Lung (tissue), 12 donors: ENCODE results near the gene NYAP2. TPM values are rescaled to one million over a fixed set of nuclear protein-coding genes. Genes with fewer than 3 reads are reported as not detected.

Source experiments
- ATAC-seq: fragments of 200-7000 bp; cut with Tn5 transposase; one replicate; pipeline ENCODE4 v1.9.1; 2020; ENCODE audit warnings: moderate number of reproducible peaks; ENCODE audit not compliant: insufficient read depth, low FRiP score
- DNase-seq, 3 donors: peaks; one replicate each; pipeline ENCODE4 v3.0.0-alpha.2; 2013 to 2017
- H3K27ac ChIP-seq, 2 donors: one replicate each; pipeline ENCODE4 v1.5.1; 2013; ENCODE audit warnings: mild to moderate bottlenecking in 2 of 2, moderate library complexity in 2 of 2, control low read depth in 1 of 2, inconsistent platforms in 1 of 2, low read depth in 1 of 2, low read length in 1 of 2
- H3K27me3 ChIP-seq, 3 donors: one replicate each; pipeline ENCODE4 v1.5.1; 2013; ENCODE audit warnings: low read length in 2 of 3; ENCODE audit not compliant: control insufficient read depth in 3 of 3, insufficient read depth in 3 of 3
- H3K36me3 ChIP-seq, 4 donors: one replicate each; pipeline ENCODE4 v1.5.1; 2013; ENCODE audit warnings: low read length in 4 of 4, mild to moderate bottlenecking in 1 of 4, moderate library complexity in 1 of 4; ENCODE audit not compliant: control insufficient read depth in 4 of 4, insufficient read depth in 4 of 4
- H3K4me1 ChIP-seq, 5 donors: one replicate each; pipeline ENCODE4 v1.5.1; 2013; ENCODE audit warnings: low read length in 5 of 5, mild to moderate bottlenecking in 2 of 5, moderate library complexity in 1 of 5; ENCODE audit not compliant: control insufficient read depth in 5 of 5, insufficient read depth in 5 of 5
- H3K4me3 ChIP-seq: one replicate; pipeline ENCODE4 v1.5.1; 2013; ENCODE audit warnings: mild to moderate bottlenecking, control low read depth, moderate library complexity
- H3K9ac ChIP-seq, 2 donors: one replicate each; pipeline ENCODE4 v1.5.1; 2013; ENCODE audit warnings: low read length in 2 of 2, control low read depth in 1 of 2; ENCODE audit not compliant: insufficient read depth in 1 of 2
- H3K9me3 ChIP-seq, 4 donors: one replicate each; pipeline ENCODE4 v1.5.1; 2013; ENCODE audit warnings: low read length in 3 of 4, mild to moderate bottlenecking in 1 of 4, moderate library complexity in 1 of 4; ENCODE audit not compliant: control insufficient read depth in 4 of 4, insufficient read depth in 3 of 4
- CTCF ChIP-seq: IDR thresholded peaks from 2 replicates; pipeline ENCODE4 v1.5.1; 2012; ENCODE audit warnings: mild to moderate bottlenecking; ENCODE audit errors: control extremely low read depth, extremely low read depth
- WGBS, 2 donors: extraction: QIAGEN DNeasy Blood & Tissue Kit; methylation state at CpG; one replicate each; pipeline ENCODE4 v1.1.7; 2013; 5-methylcytosine and 5-hydroxymethylcytosine counted together
- polyA plus RNA-seq, 2 donors: library from polyadenylated mRNA; stranded (reverse); fragments of 200-250 nt; gene quantifications; one replicate each; pipeline ENCODE4 v1.2.1, GENCODE V29; 2013
- total RNA-seq, 2 donors: library from RNA; depleted of rRNA in 1 of 2; stranded (reverse); fragments of >200 nt in 1 of 2; gene quantifications; one replicate each; pipeline ENCODE4 v1.2.1, GENCODE V29; 2014 to 2021
- donor health status: control.
- donor health status: control.
- donor health status: Bipolar disorder and iron deficiency.
- donor health status: healthy.
- donor health status: DM: yes; HTN: yes; CAD: no.

Gene NYAP2
- total and polyA plus RNA-seq, 4 donors = 0.20 to 1.6 (median 0.83) TPM

GRCh38 chr2:225416616-225417367 is 17.3 kb downstream of the NYAP2 start:
- H3K4me3 ChIP-seq = no peak overlapping the region
- 85 to 88% methylated on average over 3 of the region's 3 CpGs for WGBS, 2 donors
- ATAC-seq (no peak), DNase-seq (no peak)
- no peaks in the 10 kb centered on the region for H3K36me3 ChIP-seq
- H3K27me3 ChIP-seq = peaks cover 0 to 2% (median 0%) of the 10 kb centered on the region in 3 donors
- no peaks in the 10 kb centered on the region for H3K4me1 ChIP-seq
- TF ChIP-seq CTCF = no peak
- H3K9ac ChIP-seq = no peak overlapping the region
- peaks cover 0 to 2% (median 0%) of the 10 kb centered on the region in 4 donors for H3K9me3 ChIP-seq
- H3K27ac ChIP-seq = no peak overlapping the region

GRCh38 chr2:225419033-225419432 is 19.5 kb downstream of the NYAP2 start:
- Histone ChIP-seq H3K4me1 (no peaks in the 10 kb centered on the region), H3K36me3 (no peaks in the 10 kb centered on the region), H3K27me3 (no peaks in the 10 kb centered on the region), H3K27ac (no peak overlapping the region), H3K4me3 (no peak overlapping the region), H3K9me3 (no peaks in the 10 kb centered on the region), H3K9ac (no peak overlapping the region)
- no peak for TF ChIP-seq CTCF
- ATAC-seq = no peak
- WGBS, 2 donors = 93 to 98% methylated on average over 6 of the region's 6 CpGs
- DNase-seq = no peak

- H3K36me3 ChIP-seq = no peaks in the 10 kb centered on the region
- H3K27ac ChIP-seq = no peak overlapping the region
- 87 to 93% methylated on average over 2 of the region's 2 CpGs for WGBS, 2 donors
- H3K9ac ChIP-seq = no peak overlapping the region
- TF ChIP-seq CTCF = no peak
- no peaks in the 10 kb centered on the region for H3K9me3 ChIP-seq
- no peak overlapping the region for H3K4me3 ChIP-seq
- H3K4me1 ChIP-seq = no peaks in the 10 kb centered on the region
- H3K27me3 ChIP-seq = no peaks in the 10 kb centered on the region
- no peak for DNase-seq
- ATAC-seq = no peak
These were observed 22.6 kb downstream of the NYAP2 start for GRCh38 chr2:225422145-225422544.

GRCh38 chr2:225425284-225425683 is 25.8 kb downstream of the NYAP2 start:
- H3K4me1 ChIP-seq = no peaks in the 10 kb centered on the region
- no peak for ATAC-seq
- no peak for DNase-seq
- no peak for TF ChIP-seq CTCF
- no peak overlapping the region for H3K9ac ChIP-seq
- no peaks in the 10 kb centered on the region for H3K27me3 ChIP-seq
- no peak overlapping the region for H3K27ac ChIP-seq
- H3K36me3 ChIP-seq = no peaks in the 10 kb centered on the region
- H3K9me3 ChIP-seq = no peaks in the 10 kb centered on the region
- 89 to 92% methylated on average over 1 of the region's 1 CpG for WGBS, 2 donors
- H3K4me3 ChIP-seq = no peak overlapping the region
